ENCODE measurements around the gene ARAP1. TPM values are rescaled to one million over a fixed set of nuclear protein-coding genes. Genes with fewer than 3 reads are reported as not detected.

ARAP1 gene
- total RNA-seq, 4 donors from 2014 or later, result 18.3 to 52.0 (median 26.0) TPM

DNA sequence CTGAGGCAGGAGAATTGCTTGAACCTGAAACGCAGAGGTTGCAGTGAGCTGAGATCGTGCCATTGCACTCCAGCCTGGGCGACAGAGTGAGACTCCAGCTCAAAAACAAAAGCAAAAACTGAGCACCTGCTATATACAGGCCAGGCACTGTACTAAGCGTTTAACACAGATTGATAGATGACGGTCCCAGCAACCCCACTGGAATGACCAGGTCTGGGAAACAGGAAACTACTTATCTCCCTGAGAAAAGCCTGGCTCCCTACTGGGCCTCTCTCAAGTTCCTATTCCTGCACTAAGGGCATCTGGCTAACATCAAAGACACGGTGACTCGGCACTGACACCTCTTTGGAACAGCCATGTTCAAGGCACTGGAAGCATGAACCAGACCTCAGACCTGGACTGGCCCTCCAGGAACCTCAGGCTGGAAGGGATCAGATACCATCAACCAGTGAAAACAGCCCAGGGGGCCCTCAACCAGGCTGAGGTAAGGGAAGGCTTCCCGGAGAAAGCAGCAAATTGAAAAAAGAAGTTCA, 16.6 kb downstream of the ARAP1 start:
- in situ Hi-C loops (cut with MboI; ENCODE audit: low sequenced_read_pairs in 4 of 4), result no loop called here
- Histone ChIP-seq H3K4me3 (no peak overlapping the region), H3K27me3 (no peaks in the 10 kb centered on the region), H3K36me3 (no peaks in the 10 kb centered on the region), H3K9me3 (no peaks in the 10 kb centered on the region), H3K4me1 (no peaks in the 10 kb centered on the region), H3K27ac (peak overlapping the region in 1 of 4 donors; percentile 41)
- TF ChIP-seq POLR2A (IDR thresholded peaks at IDR 0.05), result no peak
- TF ChIP-seq, protein P1, sequence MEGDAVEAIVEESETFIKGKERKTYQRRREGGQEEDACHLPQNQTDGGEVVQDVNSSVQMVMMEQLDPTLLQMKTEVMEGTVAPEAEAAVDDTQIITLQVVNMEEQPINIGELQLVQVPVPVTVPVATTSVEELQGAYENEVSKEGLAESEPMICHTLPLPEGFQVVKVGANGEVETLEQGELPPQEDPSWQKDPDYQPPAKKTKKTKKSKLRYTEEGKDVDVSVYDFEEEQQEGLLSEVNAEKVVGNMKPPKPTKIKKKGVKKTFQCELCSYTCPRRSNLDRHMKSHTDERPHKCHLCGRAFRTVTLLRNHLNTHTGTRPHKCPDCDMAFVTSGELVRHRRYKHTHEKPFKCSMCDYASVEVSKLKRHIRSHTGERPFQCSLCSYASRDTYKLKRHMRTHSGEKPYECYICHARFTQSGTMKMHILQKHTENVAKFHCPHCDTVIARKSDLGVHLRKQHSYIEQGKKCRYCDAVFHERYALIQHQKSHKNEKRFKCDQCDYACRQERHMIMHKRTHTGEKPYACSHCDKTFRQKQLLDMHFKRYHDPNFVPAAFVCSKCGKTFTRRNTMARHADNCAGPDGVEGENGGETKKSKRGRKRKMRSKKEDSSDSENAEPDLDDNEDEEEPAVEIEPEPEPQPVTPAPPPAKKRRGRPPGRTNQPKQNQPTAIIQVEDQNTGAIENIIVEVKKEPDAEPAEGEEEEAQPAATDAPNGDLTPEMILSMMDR (IDR thresholded peaks at IDR 0.05 in 4 of 5, conservative IDR thresholded peaks at IDR 0.05 in 1 of 5), result no peak
- intact Hi-C loops (cut with DNase I; ENCODE audit: low total_unique reads), result no loop called here
- no peak for ATAC-seq
- no peak for DNase-seq

DNA sequence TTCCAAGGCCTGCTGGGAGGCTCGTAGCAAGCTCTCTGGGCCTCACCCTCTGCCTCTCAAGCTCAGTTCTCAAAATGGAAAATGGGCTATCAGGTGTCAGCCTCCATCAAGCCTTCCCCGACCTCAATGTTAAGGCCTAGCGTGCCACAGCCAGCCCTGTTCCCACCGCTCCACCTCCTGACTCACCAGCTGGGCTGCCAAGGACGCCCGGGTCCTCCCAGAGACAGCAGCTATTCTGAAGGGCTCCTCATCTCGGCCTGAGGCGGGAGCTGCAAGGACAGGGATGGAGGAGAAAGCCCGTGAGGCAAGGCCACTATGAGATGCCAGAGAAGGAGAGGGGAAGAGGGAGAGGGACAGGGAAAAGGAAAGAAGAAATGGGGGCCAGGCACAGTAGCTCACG, 19.9 kb downstream of the ARAP1 start:
- Histone ChIP-seq H3K36me3 (no peaks in the 10 kb centered on the region), H3K4me1 (no peaks in the 10 kb centered on the region), H3K9me3 (no peaks in the 10 kb centered on the region), H3K27me3 (no peaks in the 10 kb centered on the region), H3K4me3 (no peak overlapping the region), H3K27ac (peak overlapping the region in 1 of 4 donors; percentile 30)
- DNase-seq (no peak), ATAC-seq (no peak)
- TF ChIP-seq, protein P1 (IDR thresholded peaks at IDR 0.05 in 4 of 5, conservative IDR thresholded peaks at IDR 0.05 in 1 of 5), result no peak
- no peak for TF ChIP-seq POLR2A (IDR thresholded peaks at IDR 0.05)
- in situ Hi-C loops (cut with MboI; ENCODE audit: low sequenced_read_pairs in 4 of 4) (no loop called here), intact Hi-C loops (cut with DNase I; ENCODE audit: low total_unique reads) (no loop called here)

DNA sequence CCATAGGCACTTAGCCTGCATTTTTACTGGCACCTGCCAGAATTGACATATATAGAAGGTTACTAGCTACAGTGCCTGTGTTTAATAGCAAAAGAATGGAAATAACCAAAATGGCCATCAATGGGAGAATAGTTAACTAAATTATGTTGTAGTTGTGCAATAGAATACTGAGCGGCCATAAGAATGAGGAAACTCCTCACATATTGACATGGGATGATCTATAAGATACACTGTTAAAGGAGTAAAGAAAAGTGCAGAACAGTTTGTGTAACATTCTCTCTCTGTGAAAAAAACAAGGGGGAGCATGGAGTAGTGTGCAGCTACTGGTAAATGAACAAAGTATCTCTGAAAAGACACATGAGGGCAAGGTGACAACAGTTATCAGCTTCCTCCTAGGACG, 21.5 kb downstream of the ARAP1 start:
- no peak overlapping the region for H3K27ac ChIP-seq
- in situ Hi-C loops (cut with MboI; ENCODE audit: low sequenced_read_pairs in 4 of 4), result no loop called here
- intact Hi-C loops (cut with DNase I; ENCODE audit: low total_unique reads), result no loop called here
- H3K27me3 ChIP-seq, result no peaks in the 10 kb centered on the region
- TF ChIP-seq, protein P1 (IDR thresholded peaks at IDR 0.05 in 4 of 5, conservative IDR thresholded peaks at IDR 0.05 in 1 of 5), result no peak
- TF ChIP-seq POLR2A (IDR thresholded peaks at IDR 0.05), result no peak
- ATAC-seq (no peak), DNase-seq (no peak)
- H3K4me3 ChIP-seq, result no peak overlapping the region
- H3K36me3 ChIP-seq, result no peaks in the 10 kb centered on the region
- H3K4me1 ChIP-seq, result no peaks in the 10 kb centered on the region
- H3K9me3 ChIP-seq, result no peaks in the 10 kb centered on the region

DNA sequence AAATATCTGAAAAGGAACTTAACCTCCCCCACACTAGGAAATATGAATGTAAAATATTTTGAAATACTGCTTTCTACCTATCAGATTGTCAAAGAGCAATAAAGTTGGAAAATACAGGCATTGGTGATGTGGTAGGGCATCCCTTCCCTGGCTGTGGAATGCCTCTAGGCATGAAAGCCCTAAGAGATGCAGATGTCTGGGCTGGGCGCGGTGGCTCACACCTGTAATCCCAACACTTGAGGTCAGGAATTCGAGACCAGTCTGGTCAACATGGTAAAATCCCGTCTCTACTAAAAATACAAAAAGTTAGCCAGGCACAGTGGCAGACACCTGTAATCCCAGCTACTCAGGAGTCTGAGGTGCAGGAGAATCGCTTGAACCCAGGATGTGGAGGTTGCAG, 22.0 kb downstream of the ARAP1 start:
- Histone ChIP-seq H3K4me3 (no peak overlapping the region), H3K9me3 (no peaks in the 10 kb centered on the region), H3K27me3 (no peaks in the 10 kb centered on the region), H3K4me1 (no peaks in the 10 kb centered on the region), H3K27ac (no peak overlapping the region), H3K36me3 (no peaks in the 10 kb centered on the region)
- intact Hi-C loops (cut with DNase I; ENCODE audit: low total_unique reads), result no loop called here
- in situ Hi-C loops (cut with MboI; ENCODE audit: low sequenced_read_pairs in 4 of 4), result no loop called here
- TF ChIP-seq, protein P1 (IDR thresholded peaks at IDR 0.05 in 4 of 5, conservative IDR thresholded peaks at IDR 0.05 in 1 of 5), result no peak
- TF ChIP-seq POLR2A (IDR thresholded peaks at IDR 0.05), result no peak
- DNase-seq (no peak), ATAC-seq (no peak)

DNA sequence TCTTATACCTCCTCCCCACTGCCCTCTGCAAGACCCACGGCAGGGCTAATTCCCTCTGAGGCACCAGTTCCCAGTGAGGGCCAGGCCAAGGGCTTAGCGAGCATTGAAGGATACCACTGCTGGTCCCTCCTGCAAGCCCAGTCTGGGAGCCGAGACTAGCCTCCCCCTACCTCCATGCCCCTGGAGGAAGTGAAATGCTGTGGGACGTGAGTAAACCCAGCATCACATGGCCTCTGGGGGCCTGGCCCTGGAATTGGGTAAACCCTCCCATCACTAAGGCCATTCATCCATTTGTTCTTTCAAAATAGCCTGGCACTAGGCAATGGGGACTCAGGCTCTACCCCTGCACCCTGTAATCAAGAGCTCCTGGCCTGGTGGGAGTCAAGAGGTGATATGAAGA, 24.7 kb downstream of the ARAP1 start:
- Histone ChIP-seq H3K27me3 (no peaks in the 10 kb centered on the region), H3K36me3 (no peaks in the 10 kb centered on the region), H3K4me3 (no peak overlapping the region), H3K4me1 (peaks cover 5% of the 10 kb centered on the region in 2 donors), H3K9me3 (no peaks in the 10 kb centered on the region), H3K27ac (no peak overlapping the region)
- intact Hi-C loops (cut with DNase I; ENCODE audit: low total_unique reads) (no loop called here), in situ Hi-C loops (cut with MboI; ENCODE audit: low sequenced_read_pairs in 4 of 4) (loop anchor here (5.0 to 10.0 kb wide), 4 partner anchors 55 to 447 kb away; partner anchors contain the start of gene STARD10 (in 1 of the 4))
- ATAC-seq (no peak), DNase-seq (no peak)
- TF ChIP-seq, protein P1 (IDR thresholded peaks at IDR 0.05 in 4 of 5, conservative IDR thresholded peaks at IDR 0.05 in 1 of 5), result no peak
- no peak for TF ChIP-seq POLR2A (IDR thresholded peaks at IDR 0.05)

All from gastrocnemius medialis (tissue), 4 donors.